Muscle of leg (tissue), 11 donors: ENCODE results near the gene SORBS1. TPM values are rescaled to one million over a fixed set of nuclear protein-coding genes. Genes with fewer than 3 reads are reported as not detected.

Experiments used
- DNase-seq: peaks from one replicate; pipeline ENCODE4 v3.0.0; 2013
- H3K27ac ChIP-seq: one replicate; pipeline ENCODE4 v1.5.1; 2013; ENCODE audit warnings: mild to moderate bottlenecking, low read length, control low read depth
- H3K27me3 ChIP-seq: one replicate; pipeline ENCODE4 v1.6.1; 2013; ENCODE audit warnings: low read length; ENCODE audit not compliant: control insufficient read depth, insufficient read depth
- H3K36me3 ChIP-seq: one replicate; pipeline ENCODE4 v1.6.1; 2013; ENCODE audit warnings: low read length; ENCODE audit not compliant: control insufficient read depth, insufficient read depth
- H3K4me1 ChIP-seq: one replicate; pipeline ENCODE4 v1.6.1; 2013; ENCODE audit warnings: low read length; ENCODE audit not compliant: control insufficient read depth, insufficient read depth
- H3K4me3 ChIP-seq: one replicate; pipeline ENCODE4 v1.5.1; 2013; ENCODE audit warnings: low read length, control low read depth
- H3K9me3 ChIP-seq: replicated peaks from 2 replicates; pipeline ENCODE4 v1.6.1; 2013; ENCODE audit warnings: low read depth, low read length; ENCODE audit not compliant: control insufficient read depth
- WGBS: methylation state at CpG from one replicate; pipeline ENCODE4 v1.1.5; 2013; ENCODE audit warnings: missing lambda C conversion rate; ENCODE audit not compliant: insufficient coverage; 5-methylcytosine and 5-hydroxymethylcytosine counted together
- polyA plus RNA-seq, 8 donors: library from polyadenylated mRNA; unstranded; fragments of 120-200 nt; gene quantifications; one replicate each; pipeline versions ENCODE4 v1.2.1 to v1.2.3, GENCODE V29; 2013; ENCODE audit warnings: inconsistent platforms in 1 of 8, low replicate concordance in 1 of 8; ENCODE audit not compliant: insufficient read length in 8 of 8, insufficient read depth in 1 of 8
- total RNA-seq: library from RNA; stranded (reverse); fragments of 120-200 nt; gene quantifications from one replicate; pipeline ENCODE4 v1.2.4, GENCODE V29; 2013

Gene SORBS1
- total and polyA plus RNA-seq, 9 donors = 50.4 to 104 (median 57.8) TPM

GRCh38 chr10:95289921-95290421 is 271.2 kb downstream of the SORBS1 start:
- 16% methylated on average over 3 of the region's 14 CpGs for WGBS
- DNase-seq = no peak
- Histone ChIP-seq H3K9me3 (no peaks in the 10 kb centered on the region), H3K36me3 (no peaks in the 10 kb centered on the region), H3K4me1 (peaks cover 9% of the 10 kb centered on the region), H3K27ac (peak overlapping the region; percentile 13), H3K4me3 (peak overlapping the region; percentile 64), H3K27me3 (peaks cover 43% of the 10 kb centered on the region)

GRCh38 chr10:95289003-95289920 is 271.9 kb downstream of the SORBS1 start:
- H3K4me1 ChIP-seq = peaks cover 6% of the 10 kb centered on the region
- no peak for DNase-seq
- no peaks in the 10 kb centered on the region for H3K36me3 ChIP-seq
- WGBS = 73% methylated on average over 5 of the region's 12 CpGs
- H3K9me3 ChIP-seq = no peaks in the 10 kb centered on the region
- peak overlapping the region; percentile 64 for H3K4me3 ChIP-seq
- H3K27ac ChIP-seq = peak overlapping the region; percentile 6
- peaks cover 37% of the 10 kb centered on the region for H3K27me3 ChIP-seq

- WGBS = no CpG with 5 or more reads among the region's 1 CpG
- no peak for DNase-seq
- Histone ChIP-seq H3K9me3 (no peaks in the 10 kb centered on the region), H3K36me3 (no peaks in the 10 kb centered on the region), H3K4me1 (peaks cover 6% of the 10 kb centered on the region), H3K27me3 (peaks cover 37% of the 10 kb centered on the region), H3K27ac (no peak overlapping the region), H3K4me3 (no peak overlapping the region)
Observed at GRCh38 chr10:95288303-95288702, 272.9 kb downstream of the SORBS1 start.

GRCh38 chr10:95287281-95287680 is 273.9 kb downstream of the SORBS1 start:
- Histone ChIP-seq H3K27ac (peak overlapping the region; percentile 43), H3K4me1 (peaks cover 6% of the 10 kb centered on the region), H3K36me3 (no peaks in the 10 kb centered on the region), H3K9me3 (no peaks in the 10 kb centered on the region), H3K27me3 (peaks cover 33% of the 10 kb centered on the region), H3K4me3 (no peak overlapping the region)
- WGBS = 59% methylated on average over 2 of the region's 3 CpGs
- DNase-seq = no peak

- Histone ChIP-seq H3K4me3 (no peak overlapping the region), H3K27ac (peak overlapping the region; percentile 43), H3K4me1 (peaks cover 6% of the 10 kb centered on the region), H3K27me3 (peaks cover 27% of the 10 kb centered on the region), H3K36me3 (no peaks in the 10 kb centered on the region), H3K9me3 (no peaks in the 10 kb centered on the region)
- no CpG with 5 or more reads among the region's 1 CpG for WGBS
- no peak for DNase-seq
Observed at GRCh38 chr10:95286707-95287106, 274.5 kb downstream of the SORBS1 start.

GRCh38 chr10:95285556-95285955 is 275.6 kb downstream of the SORBS1 start:
- peaks cover 18% of the 10 kb centered on the region for H3K27me3 ChIP-seq
- DNase-seq = no peak
- no peaks in the 10 kb centered on the region for H3K36me3 ChIP-seq
- H3K4me3 ChIP-seq = no peak overlapping the region
- no peak overlapping the region for H3K27ac ChIP-seq
- no peaks in the 10 kb centered on the region for H3K9me3 ChIP-seq
- WGBS = no CpG with 5 or more reads among the region's 2 CpGs
- H3K4me1 ChIP-seq = peaks cover 6% of the 10 kb centered on the region

GRCh38 chr10:95284807-95285206 is 276.4 kb downstream of the SORBS1 start:
- H3K27me3 ChIP-seq = peaks cover 11% of the 10 kb centered on the region
- WGBS = 100% methylated on average over 2 of the region's 3 CpGs
- no peak overlapping the region for H3K27ac ChIP-seq
- peaks cover 3% of the 10 kb centered on the region for H3K4me1 ChIP-seq
- H3K36me3 ChIP-seq = no peaks in the 10 kb centered on the region
- no peaks in the 10 kb centered on the region for H3K9me3 ChIP-seq
- H3K4me3 ChIP-seq = no peak overlapping the region
- no peak for DNase-seq

- Histone ChIP-seq H3K9me3 (no peaks in the 10 kb centered on the region), H3K36me3 (no peaks in the 10 kb centered on the region), H3K4me1 (peaks cover 2% of the 10 kb centered on the region), H3K27me3 (no peaks in the 10 kb centered on the region), H3K4me3 (no peak overlapping the region), H3K27ac (no peak overlapping the region)
- whole genome bisulfite sequencing = 44% methylated on average over 1 of the region's 3 CpGs
- DNase-seq = no peak
Observed at GRCh38 chr10:95282107-95282506, 279.1 kb downstream of the SORBS1 start.

- no peak for DNase-seq
- Histone ChIP-seq H3K4me1 (peaks cover 2% of the 10 kb centered on the region), H3K27me3 (no peaks in the 10 kb centered on the region), H3K36me3 (no peaks in the 10 kb centered on the region), H3K9me3 (no peaks in the 10 kb centered on the region), H3K27ac (no peak overlapping the region), H3K4me3 (no peak overlapping the region)
- 100% methylated on average over 1 of the region's 2 CpGs for WGBS
Observed at GRCh38 chr10:95281206-95281605, 280.0 kb downstream of the SORBS1 start.

- Histone ChIP-seq H3K9me3 (no peaks in the 10 kb centered on the region), H3K4me3 (no peak overlapping the region), H3K4me1 (peaks cover 2% of the 10 kb centered on the region), H3K27ac (no peak overlapping the region), H3K36me3 (no peaks in the 10 kb centered on the region), H3K27me3 (no peaks in the 10 kb centered on the region)
- WGBS = no CpG with 5 or more reads among the region's 2 CpGs
- DNase-seq = no peak
Observed at GRCh38 chr10:95280637-95281036, 280.5 kb downstream of the SORBS1 start.
